Thyroid gland (tissue), 4 donors: ENCODE data around the gene ATAD2B.

Experiments used
- CTCF ChIP-seq, 6 experiments: fragments of 200-600 bp in 3 of 6; fragments of 450-650 bp in 3 of 6; sonication (generic) in 3 of 6; IDR thresholded peaks; one replicate each; pipeline ENCODE4 v1.5.1; 2016 to 2019; ENCODE audit warnings: antibody characterized with exemption in 6 of 6, mild to moderate bottlenecking in 2 of 6, inconsistent platforms in 1 of 6, moderate library complexity in 1 of 6
- POLR2A ChIP-seq, 2 donors: fragments of 450-650 bp; IDR thresholded peaks; one replicate each; pipeline ENCODE4 v1.6.1; 2017; ENCODE audit warnings: antibody characterized with exemption in 2 of 2, mild to moderate bottlenecking in 2 of 2, moderate library complexity in 1 of 2

GRCh38 chr2:23813438-23813837 is 113.5 kb downstream of the ATAD2B start:
- TF ChIP-seq CTCF (IDR thresholded peaks at IDR 0.05) (no peak), POLR2A (IDR thresholded peaks at IDR 0.05) (no peak)
